Glutamatergic neuron (in vitro differentiated cells): ENCODE data around the gene MAML2. TPM values are rescaled to one million over a fixed set of nuclear protein-coding genes. Genes with fewer than 3 reads are reported as not detected.

Source experiments
- DNase-seq: peaks from one replicate; pipeline ENCODE4 v3.0.0; 2022
- H3K27ac Mint-ChIP-seq: one replicate; pipeline ENCODE4 v1.8.0; 2020; ENCODE audit warnings: mild to moderate bottlenecking, mixed read lengths, inconsistent platforms; ENCODE audit not compliant: unreplicated experiment
- H3K27me3 Mint-ChIP-seq: one replicate; pipeline ENCODE4 v1.8.0; 2020; ENCODE audit warnings: mild to moderate bottlenecking, moderate library complexity, mixed read lengths, inconsistent platforms; ENCODE audit not compliant: unreplicated experiment
- H3K36me3 Mint-ChIP-seq: one replicate; pipeline ENCODE4 v1.8.0; 2020; ENCODE audit warnings: mild to moderate bottlenecking, mixed read lengths, inconsistent platforms; ENCODE audit not compliant: unreplicated experiment
- H3K4me1 Mint-ChIP-seq: one replicate; pipeline ENCODE4 v1.8.0; 2020; ENCODE audit warnings: mild to moderate bottlenecking, low read depth, mixed read lengths, inconsistent platforms; ENCODE audit not compliant: unreplicated experiment
- H3K4me3 Mint-ChIP-seq: one replicate; pipeline ENCODE4 v1.8.0; 2020; ENCODE audit warnings: mild to moderate bottlenecking, mixed read lengths, inconsistent platforms; ENCODE audit not compliant: unreplicated experiment
- H3K9me3 Mint-ChIP-seq: one replicate; pipeline ENCODE4 v1.8.0; 2020; ENCODE audit warnings: mild to moderate bottlenecking, moderate library complexity, mixed read lengths, inconsistent platforms; ENCODE audit not compliant: unreplicated experiment
- CTCF ChIP-seq: fragments of 200-600 bp; sonication (generic); IDR thresholded peaks from one replicate; pipeline ENCODE4 v1.5.0; 2021; ENCODE audit not compliant: partially characterized antibody, unreplicated experiment
- total RNA-seq: library from RNA; stranded (reverse); fragmentation: NEBNext Ultra II Directional; extraction: Animal tissue kit (Norgen Biotek cat#: 25700); gene quantifications from one replicate; pipeline ENCODE4 v1.2.1, GENCODE V29; 2021; ENCODE audit not compliant: unreplicated experiment

Gene MAML2
- total RNA-seq, 1 donor from 2014 or later: 2.1 TPM

- no peak overlapping the region for H3K27ac Mint-ChIP-seq
- H3K36me3 Mint-ChIP-seq: no peaks in the 10 kb centered on the region
- no peak for TF ChIP-seq CTCF
Measured at GRCh38 chr11:96267496-96268032, 75.4 kb downstream of the MAML2 start.

GRCh38 chr11:96267001-96267495, 75.9 kb downstream of the MAML2 start:
- Mint-ChIP-seq H3K36me3 (no peaks in the 10 kb centered on the region), H3K4me3 (no peak overlapping the region), H3K4me1 (no peaks in the 10 kb centered on the region), H3K9me3 (no peaks in the 10 kb centered on the region), H3K27ac (no peak overlapping the region), H3K27me3 (no peaks in the 10 kb centered on the region)
- TF ChIP-seq CTCF: no peak
- DNase-seq: no peak

More at GRCh38 chr11:96267496-96268032, 75.4 kb downstream of the MAML2 start:
- Mint-ChIP-seq H3K27me3 (no peaks in the 10 kb centered on the region), H3K4me3 (no peak overlapping the region), H3K4me1 (no peaks in the 10 kb centered on the region), H3K9me3 (no peaks in the 10 kb centered on the region)
- no peak for DNase-seq

- DNase-seq: no peak
- no peak for TF ChIP-seq CTCF
- Mint-ChIP-seq H3K27ac (no peak overlapping the region), H3K4me3 (no peak overlapping the region), H3K36me3 (no peaks in the 10 kb centered on the region), H3K4me1 (no peaks in the 10 kb centered on the region), H3K27me3 (no peaks in the 10 kb centered on the region), H3K9me3 (no peaks in the 10 kb centered on the region)
Measured at GRCh38 chr11:96265972-96266371, 77.0 kb downstream of the MAML2 start.

GRCh38 chr11:96265220-96265737, 77.7 kb downstream of the MAML2 start:
- H3K27ac Mint-ChIP-seq: no peak overlapping the region
- no peaks in the 10 kb centered on the region for H3K4me1 Mint-ChIP-seq
- H3K27me3 Mint-ChIP-seq: no peaks in the 10 kb centered on the region
- H3K4me3 Mint-ChIP-seq: no peak overlapping the region
- no peaks in the 10 kb centered on the region for H3K9me3 Mint-ChIP-seq
- H3K36me3 Mint-ChIP-seq: no peaks in the 10 kb centered on the region
- no peak for DNase-seq
- no peak for TF ChIP-seq CTCF

GRCh38 chr11:96264364-96264763, 78.6 kb downstream of the MAML2 start:
- Mint-ChIP-seq H3K27me3 (no peaks in the 10 kb centered on the region), H3K27ac (no peak overlapping the region), H3K9me3 (no peaks in the 10 kb centered on the region), H3K36me3 (no peaks in the 10 kb centered on the region), H3K4me3 (no peak overlapping the region), H3K4me1 (no peaks in the 10 kb centered on the region)
- DNase-seq: no peak
- no peak for TF ChIP-seq CTCF
